Astrocyte (in vitro differentiated cells and primary cell): ENCODE measurements around the gene NPC1L1. TPM values are rescaled to one million over a fixed set of nuclear protein-coding genes. Genes with fewer than 3 reads are reported as not detected.

Experiments used
- DNase-seq: peaks from one replicate; pipeline ENCODE4 v3.0.0-alpha.2; 2010; ENCODE audit warnings: low read depth
- FAIRE-seq: peaks from 2 replicates; lab custom pipeline; 2011; peaks lifted over from hg19 to GRCh38; lab: Jason Lieb, UNC
- H2AFZ ChIP-seq: 2 replicates; pipeline ENCODE4 v1.6.0; 2012; ENCODE audit warnings: low read depth, low read length, inconsistent platforms
- H3K27ac ChIP-seq: 2 replicates; pipeline ENCODE4 v1.5.1; 2011; ENCODE audit warnings: low read depth, low read length, inconsistent platforms
- H3K27me3 ChIP-seq: 2 replicates; pipeline ENCODE4 v1.6.0; 2011; ENCODE audit warnings: low read length, inconsistent platforms; ENCODE audit not compliant: insufficient read depth
- H3K36me3 ChIP-seq: 2 replicates; pipeline ENCODE4 v1.5.1; 2011; ENCODE audit warnings: low read length, inconsistent platforms; ENCODE audit not compliant: insufficient read depth
- H3K4me1 ChIP-seq: 2 replicates; pipeline ENCODE4 v1.5.1; 2011; ENCODE audit warnings: low read length, inconsistent platforms; ENCODE audit not compliant: insufficient read depth
- H3K4me2 ChIP-seq: 2 replicates; pipeline ENCODE4 v1.6.0; 2012; ENCODE audit warnings: low read length, inconsistent platforms
- H3K4me3 ChIP-seq: 2 replicates; pipeline ENCODE4 v1.5.1; 2011; ENCODE audit warnings: low read depth, mild to moderate bottlenecking, low read length, inconsistent platforms; ENCODE audit not compliant: insufficient read depth
- H3K79me2 ChIP-seq: 2 replicates; pipeline ENCODE4 v1.6.0; 2012; ENCODE audit warnings: mild to moderate bottlenecking, low read length, inconsistent platforms; ENCODE audit not compliant: insufficient read depth
- H3K9ac ChIP-seq: 2 replicates; pipeline ENCODE4 v1.6.0; 2012; ENCODE audit warnings: mild to moderate bottlenecking, low read length, inconsistent platforms
- H3K9me3 ChIP-seq: 2 replicates; pipeline ENCODE4 v1.5.1; 2012; ENCODE audit warnings: low read depth, mild to moderate bottlenecking, low read length, inconsistent platforms; ENCODE audit not compliant: insufficient read depth
- H4K20me1 ChIP-seq: 2 replicates; pipeline ENCODE4 v1.6.0; 2012; ENCODE audit warnings: low read length, inconsistent platforms; ENCODE audit not compliant: insufficient read depth
- H3K27ac Mint-ChIP-seq: one replicate; pipeline ENCODE4 v1.8.0; 2021; ENCODE audit warnings: mild to moderate bottlenecking, mixed read lengths; ENCODE audit not compliant: unreplicated experiment
- H3K27me3 Mint-ChIP-seq: one replicate; pipeline ENCODE4 v1.8.0; 2021; ENCODE audit warnings: low read depth, mixed read lengths; ENCODE audit not compliant: unreplicated experiment
- H3K36me3 Mint-ChIP-seq: one replicate; pipeline ENCODE4 v1.8.0; 2021; ENCODE audit warnings: low read depth, mixed read lengths; ENCODE audit not compliant: unreplicated experiment
- H3K4me1 Mint-ChIP-seq: one replicate; pipeline ENCODE4 v1.8.0; 2021; ENCODE audit warnings: low read depth, mixed read lengths; ENCODE audit not compliant: unreplicated experiment
- H3K4me3 Mint-ChIP-seq: one replicate; pipeline ENCODE4 v1.8.0; 2021; ENCODE audit warnings: mild to moderate bottlenecking, moderate library complexity, mixed read lengths; ENCODE audit not compliant: unreplicated experiment
- H3K9me3 Mint-ChIP-seq: one replicate; pipeline ENCODE4 v1.8.0; 2021; ENCODE audit warnings: mild to moderate bottlenecking, mixed read lengths; ENCODE audit not compliant: unreplicated experiment
- EZH2 ChIP-seq: IDR thresholded peaks from 2 replicates; pipeline ENCODE4 v1.6.1; 2012; ENCODE audit warnings: mild to moderate bottlenecking, low read length, inconsistent platforms; ENCODE audit not compliant: insufficient read depth
- total RNA-seq: library from RNA; stranded (reverse); gene quantifications from 2 replicates; pipeline ENCODE4 v1.2.1, GENCODE V29; 2021
- TF ChIP-seq, protein P1 (sequence below): IDR thresholded peaks from 2 replicates; pipeline ENCODE4 v1.5.1; 2011; ENCODE audit warnings: low read depth, mild to moderate bottlenecking, inconsistent platforms, low read length, moderate library complexity; ENCODE audit not compliant: insufficient read depth

NPC1L1 gene
- total RNA-seq, 1 donor from 2014 or later = 0.07 TPM

DNA sequence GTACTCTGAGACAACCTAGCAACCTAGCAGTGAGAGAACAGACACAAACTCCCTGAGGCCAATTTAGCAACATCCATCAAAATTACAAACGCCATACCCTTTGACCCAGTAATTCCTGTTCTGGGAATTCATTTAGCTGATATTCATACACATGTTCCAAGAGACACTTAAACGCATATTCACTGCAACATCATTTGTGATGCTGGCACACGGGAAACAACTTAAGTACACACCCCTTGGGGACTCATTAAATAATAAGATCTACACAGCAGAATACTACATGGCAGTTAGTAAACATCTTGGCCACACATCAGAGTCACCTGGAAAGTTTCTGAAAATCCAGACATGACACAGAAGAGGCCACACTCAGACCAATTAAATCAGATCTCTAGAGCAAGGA lies 68.3 kb downstream of the NPC1L1 start:
- FAIRE-seq (no peak), DNase-seq (no peak)
- H3K9me3 Mint-ChIP-seq = no peaks in the 10 kb centered on the region
- peaks cover 21% of the 10 kb centered on the region for H3K4me1 ChIP-seq
- no peak overlapping the region for H3K9ac ChIP-seq
- peaks cover 15% of the 10 kb centered on the region for H3K36me3 ChIP-seq
- H3K27ac Mint-ChIP-seq = peak overlapping the region; percentile 82
- H3K4me3 ChIP-seq = no peak overlapping the region
- H3K4me3 Mint-ChIP-seq = no peak overlapping the region
- H2AFZ ChIP-seq = no peak overlapping the region
- H4K20me1 ChIP-seq = peaks cover 80% of the 10 kb centered on the region
- no peak overlapping the region for H3K4me2 ChIP-seq
- H3K79me2 ChIP-seq = peaks cover 63% of the 10 kb centered on the region
- TF ChIP-seq, protein P1, sequence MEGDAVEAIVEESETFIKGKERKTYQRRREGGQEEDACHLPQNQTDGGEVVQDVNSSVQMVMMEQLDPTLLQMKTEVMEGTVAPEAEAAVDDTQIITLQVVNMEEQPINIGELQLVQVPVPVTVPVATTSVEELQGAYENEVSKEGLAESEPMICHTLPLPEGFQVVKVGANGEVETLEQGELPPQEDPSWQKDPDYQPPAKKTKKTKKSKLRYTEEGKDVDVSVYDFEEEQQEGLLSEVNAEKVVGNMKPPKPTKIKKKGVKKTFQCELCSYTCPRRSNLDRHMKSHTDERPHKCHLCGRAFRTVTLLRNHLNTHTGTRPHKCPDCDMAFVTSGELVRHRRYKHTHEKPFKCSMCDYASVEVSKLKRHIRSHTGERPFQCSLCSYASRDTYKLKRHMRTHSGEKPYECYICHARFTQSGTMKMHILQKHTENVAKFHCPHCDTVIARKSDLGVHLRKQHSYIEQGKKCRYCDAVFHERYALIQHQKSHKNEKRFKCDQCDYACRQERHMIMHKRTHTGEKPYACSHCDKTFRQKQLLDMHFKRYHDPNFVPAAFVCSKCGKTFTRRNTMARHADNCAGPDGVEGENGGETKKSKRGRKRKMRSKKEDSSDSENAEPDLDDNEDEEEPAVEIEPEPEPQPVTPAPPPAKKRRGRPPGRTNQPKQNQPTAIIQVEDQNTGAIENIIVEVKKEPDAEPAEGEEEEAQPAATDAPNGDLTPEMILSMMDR = no peak
- TF ChIP-seq EZH2 = no peak
- no peaks in the 10 kb centered on the region for H3K27me3 Mint-ChIP-seq
- peaks cover 13% of the 10 kb centered on the region for H3K36me3 Mint-ChIP-seq
- no peaks in the 10 kb centered on the region for H3K27me3 ChIP-seq
- H3K4me1 Mint-ChIP-seq = peaks cover 44% of the 10 kb centered on the region
- no peaks in the 10 kb centered on the region for H3K9me3 ChIP-seq
- H3K27ac ChIP-seq = no peak overlapping the region

DNA sequence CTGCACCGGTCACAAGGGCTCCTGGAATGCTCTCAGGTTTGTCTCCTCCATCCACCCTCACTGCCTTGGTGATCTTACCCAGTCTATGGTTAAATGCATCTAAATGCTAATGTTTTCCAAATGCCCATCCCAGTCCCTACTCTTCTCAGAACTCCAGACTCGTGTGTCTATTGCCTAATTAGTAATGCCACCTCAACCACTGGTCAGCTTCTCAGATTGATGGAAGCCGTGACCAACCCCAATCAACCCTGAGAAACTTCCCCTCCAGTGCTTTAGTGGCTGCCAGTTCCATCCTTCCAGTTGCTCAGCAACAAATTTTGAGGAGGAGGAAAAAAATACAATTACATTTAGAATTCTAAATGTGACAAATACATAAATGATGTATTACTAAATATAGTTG lies 69.3 kb downstream of the NPC1L1 start:
- Mint-ChIP-seq H3K4me1 (peaks cover 39% of the 10 kb centered on the region), H3K27me3 (no peaks in the 10 kb centered on the region), H3K9me3 (no peaks in the 10 kb centered on the region), H3K36me3 (peaks cover 18% of the 10 kb centered on the region), H3K4me3 (no peak overlapping the region), H3K27ac (no peak overlapping the region)
- TF ChIP-seq EZH2 = no peak
- TF ChIP-seq, protein P1 = no peak
- peaks cover 15% of the 10 kb centered on the region for H3K36me3 ChIP-seq
- no peaks in the 10 kb centered on the region for H3K27me3 ChIP-seq
- H3K9ac ChIP-seq = no peak overlapping the region
- DNase-seq (peak; percentile 16), FAIRE-seq (no peak)
- peaks cover 66% of the 10 kb centered on the region for H3K79me2 ChIP-seq
- H3K9me3 ChIP-seq = no peaks in the 10 kb centered on the region
- H4K20me1 ChIP-seq = peaks cover 77% of the 10 kb centered on the region
- H3K27ac ChIP-seq = no peak overlapping the region
- H2AFZ ChIP-seq = no peak overlapping the region
- no peak overlapping the region for H3K4me2 ChIP-seq
- peaks cover 23% of the 10 kb centered on the region for H3K4me1 ChIP-seq
- no peak overlapping the region for H3K4me3 ChIP-seq

DNA sequence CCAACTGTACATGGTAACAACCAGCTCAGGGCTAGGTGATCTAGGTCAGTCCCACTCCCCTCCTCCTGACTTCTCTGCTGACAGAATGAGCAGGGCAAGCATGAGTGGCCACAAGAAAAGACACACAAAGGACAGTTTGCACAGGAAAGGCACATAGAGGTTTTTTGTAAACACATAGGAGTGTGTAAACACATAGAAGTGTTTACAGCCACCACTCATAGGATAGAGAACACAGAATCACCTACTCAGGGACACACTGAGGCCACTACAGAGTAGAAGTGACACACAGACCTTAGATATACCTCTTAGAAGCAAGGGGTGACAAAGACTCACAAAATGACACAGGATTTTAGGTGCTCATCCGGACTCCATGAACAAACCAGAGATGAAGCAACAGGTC lies 69.7 kb downstream of the NPC1L1 start:
- H3K36me3 Mint-ChIP-seq = peaks cover 18% of the 10 kb centered on the region
- no peaks in the 10 kb centered on the region for H3K27me3 Mint-ChIP-seq
- H3K4me3 ChIP-seq = no peak overlapping the region
- H3K27ac Mint-ChIP-seq = no peak overlapping the region
- H3K9ac ChIP-seq = no peak overlapping the region
- peaks cover 12% of the 10 kb centered on the region for H3K36me3 ChIP-seq
- FAIRE-seq = no peak
- H3K79me2 ChIP-seq = peaks cover 66% of the 10 kb centered on the region
- H3K4me2 ChIP-seq = no peak overlapping the region
- no peak for DNase-seq
- TF ChIP-seq, protein P1 = no peak
- TF ChIP-seq EZH2 = no peak
- peaks cover 27% of the 10 kb centered on the region for H3K4me1 ChIP-seq
- H3K9me3 ChIP-seq = no peaks in the 10 kb centered on the region
- no peak overlapping the region for H3K4me3 Mint-ChIP-seq
- H4K20me1 ChIP-seq = peaks cover 77% of the 10 kb centered on the region
- peaks cover 39% of the 10 kb centered on the region for H3K4me1 Mint-ChIP-seq
- H3K27me3 ChIP-seq = no peaks in the 10 kb centered on the region
- no peaks in the 10 kb centered on the region for H3K9me3 Mint-ChIP-seq
- no peak overlapping the region for H3K27ac ChIP-seq
- H2AFZ ChIP-seq = no peak overlapping the region
